ENCODE measurements around the gene ECI1.

The ECI1 gene

GRCh38 chr16:2253293-2253692 lies 1.9 kb upstream of the ECI1 start:
- Histone ChIP-seq H2AK5ac (ENCODE audit: low read depth, low read length) (no peak overlapping the region), H2BK5ac (ENCODE audit: low read length) (no peak overlapping the region), H3K9ac (ENCODE audit: low read depth, low read length, poor library complexity) (no peak overlapping the region), H2BK12ac (ENCODE audit: low read length) (no peak overlapping the region), H3K27ac (replicated peaks; ENCODE audit: low read length) (no peak overlapping the region), H3K23ac (ENCODE audit: low read depth, low read length, poor library complexity) (no peak overlapping the region), H3K4me2 (ENCODE audit: insufficient read depth, low read length, poor library complexity, severe bottlenecking) (no peak overlapping the region), H2BK15ac (ENCODE audit: low read length) (no peak overlapping the region), H2AFZ (ENCODE audit: low read length) (no peak overlapping the region), H4K8ac (ENCODE audit: low read depth, low read length) (no peak overlapping the region), H3K4me3 (ENCODE audit: low read length in 2 of 2) (no peak overlapping the region), H3K4ac (ENCODE audit: low read length) (no peak overlapping the region), H3K79me1 (ENCODE audit: low read depth, low read length) (peaks cover 10% of the 10 kb centered on the region), H3K36me3 (replicated peaks in 1 of 2; ENCODE audit: control insufficient read depth in 2 of 2, insufficient read depth in 2 of 2, low read length in 2 of 2) (peaks cover 46 to 77% of the 10 kb centered on the region in 2 donors), H2BK120ac (ENCODE audit: low read depth, low read length) (no peak overlapping the region), H3K18ac (ENCODE audit: low read length) (no peak overlapping the region), H3K9me3 (replicated peaks in 1 of 2; ENCODE audit: control insufficient read depth in 2 of 2, insufficient read depth in 1 of 2, low read depth in 1 of 2, low read length in 2 of 2) (no peaks in the 10 kb centered on the region), H3K4me1 (ENCODE audit: control insufficient read depth in 2 of 2, insufficient read depth in 1 of 2, low read depth in 1 of 2, low read length in 2 of 2) (peaks cover 9 to 11% of the 10 kb centered on the region in 2 donors), H3K27me3 (ENCODE audit: control insufficient read depth in 3 of 3, insufficient read depth in 3 of 3, low read depth in 1 of 3, low read length in 3 of 3) (no peaks in the 10 kb centered on the region), H4K91ac (ENCODE audit: low read depth, low read length, poor library complexity) (no peak overlapping the region), H3K14ac (ENCODE audit: low read length) (no peak overlapping the region)
- DNase-seq (ENCODE audit: low spot score): no peak
- WGBS, 2 donors (ENCODE audit: extremely low coverage in 2 of 2, insufficient read length in 2 of 2, insufficient replicate concordance in 1 of 2): no CpG with 5 or more reads among the region's 11 CpGs

DNA sequence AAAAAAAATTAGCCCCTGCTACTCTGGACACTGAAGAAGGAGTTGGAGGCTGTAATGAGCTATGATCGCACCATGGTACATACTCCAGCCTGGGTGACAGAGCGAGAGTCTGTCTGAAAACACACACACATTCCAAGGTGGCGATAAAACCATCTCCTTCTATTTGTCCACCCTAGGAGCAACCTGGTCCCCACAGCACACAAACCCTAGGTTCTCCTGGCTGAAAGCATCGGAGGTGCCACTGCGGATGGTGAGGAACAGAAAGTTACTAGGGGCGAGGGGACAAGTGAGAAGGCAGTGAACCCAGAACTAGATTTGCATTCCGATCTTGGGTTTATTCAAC lies 1.4 kb upstream of the ECI1 start:
- no peak overlapping the region for H4K91ac ChIP-seq (ENCODE audit: low read depth, low read length, poor library complexity)
- no CpG with 5 or more reads among the region's 7 CpGs for WGBS, 2 donors (ENCODE audit: extremely low coverage in 2 of 2, insufficient read length in 2 of 2, insufficient replicate concordance in 1 of 2)
- H3K9ac ChIP-seq (ENCODE audit: low read depth, low read length, poor library complexity): no peak overlapping the region
- no peak overlapping the region for H2AFZ ChIP-seq (ENCODE audit: low read length)
- H3K27me3 ChIP-seq (ENCODE audit: control insufficient read depth in 3 of 3, insufficient read depth in 3 of 3, low read depth in 1 of 3, low read length in 3 of 3): no peaks in the 10 kb centered on the region
- H3K23ac ChIP-seq (ENCODE audit: low read depth, low read length, poor library complexity): no peak overlapping the region
- H3K9me3 ChIP-seq (replicated peaks in 1 of 2; ENCODE audit: control insufficient read depth in 2 of 2, insufficient read depth in 1 of 2, low read depth in 1 of 2, low read length in 2 of 2): no peaks in the 10 kb centered on the region
- H3K4me3 ChIP-seq (ENCODE audit: low read length in 2 of 2): no peak overlapping the region
- DNase-seq (ENCODE audit: low spot score): no peak
- peaks cover 9 to 11% of the 10 kb centered on the region in 2 donors for H3K4me1 ChIP-seq (ENCODE audit: control insufficient read depth in 2 of 2, insufficient read depth in 1 of 2, low read depth in 1 of 2, low read length in 2 of 2)
- H2BK15ac ChIP-seq (ENCODE audit: low read length): no peak overlapping the region
- H3K4me2 ChIP-seq (ENCODE audit: insufficient read depth, low read length, poor library complexity, severe bottlenecking): no peak overlapping the region
- H3K18ac ChIP-seq (ENCODE audit: low read length): no peak overlapping the region
- H4K8ac ChIP-seq (ENCODE audit: low read depth, low read length): no peak overlapping the region
- no peak overlapping the region for H3K4ac ChIP-seq (ENCODE audit: low read length)
- no peak overlapping the region for H2BK5ac ChIP-seq (ENCODE audit: low read length)
- H3K14ac ChIP-seq (ENCODE audit: low read length): no peak overlapping the region
- no peak overlapping the region for H2BK120ac ChIP-seq (ENCODE audit: low read depth, low read length)
- no peak overlapping the region for H3K27ac ChIP-seq (replicated peaks; ENCODE audit: low read length)
- peaks cover 9% of the 10 kb centered on the region for H3K79me1 ChIP-seq (ENCODE audit: low read depth, low read length)
- peaks cover 44 to 75% of the 10 kb centered on the region in 2 donors for H3K36me3 ChIP-seq (replicated peaks in 1 of 2; ENCODE audit: control insufficient read depth in 2 of 2, insufficient read depth in 2 of 2, low read length in 2 of 2)
- H2AK5ac ChIP-seq (ENCODE audit: low read depth, low read length): no peak overlapping the region
- no peak overlapping the region for H2BK12ac ChIP-seq (ENCODE audit: low read length)

DNA sequence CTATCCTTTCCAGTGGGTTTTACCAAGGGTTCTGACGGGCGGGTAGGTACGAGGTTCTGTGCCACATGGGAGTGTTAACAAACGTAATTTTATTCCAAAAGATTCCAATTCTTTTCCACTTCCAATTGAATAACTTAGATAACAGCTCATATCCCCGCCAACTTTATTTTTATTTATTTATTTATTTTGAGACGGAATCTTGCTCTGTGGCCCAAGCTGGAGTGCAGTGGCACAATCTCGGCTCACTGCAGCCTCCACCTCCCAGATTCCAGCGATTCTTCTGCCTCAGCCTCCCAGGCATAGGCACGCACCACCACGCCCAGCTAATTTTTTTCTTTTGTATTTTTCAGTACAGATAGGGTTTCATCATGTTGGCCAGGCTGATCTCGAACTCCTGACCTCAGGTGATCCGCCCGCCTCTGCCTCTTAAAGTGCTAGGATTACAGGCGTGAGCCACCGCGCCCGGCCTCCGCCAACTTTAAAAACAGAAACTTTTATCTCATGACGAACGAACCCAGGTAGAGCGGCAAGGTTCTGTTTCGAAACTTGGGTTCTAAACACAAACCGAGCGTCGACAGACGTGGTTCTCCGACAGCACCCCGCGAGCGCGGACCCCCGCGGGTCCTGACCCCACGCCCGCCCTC lies 613 bp downstream of the ECI1 start:
- Histone ChIP-seq H3K18ac (ENCODE audit: low read length) (peak overlapping the region; percentile 93), H2BK5ac (ENCODE audit: low read length) (peak overlapping the region; percentile 95), H3K4me2 (ENCODE audit: insufficient read depth, low read length, poor library complexity, severe bottlenecking) (peak overlapping the region; percentile 66), H3K14ac (ENCODE audit: low read length) (no peak overlapping the region), H2BK120ac (ENCODE audit: low read depth, low read length) (no peak overlapping the region), H2AK5ac (ENCODE audit: low read depth, low read length) (peak overlapping the region; percentile 60), H3K27me3 (ENCODE audit: control insufficient read depth in 3 of 3, insufficient read depth in 3 of 3, low read depth in 1 of 3, low read length in 3 of 3) (no peaks in the 10 kb centered on the region), H3K4ac (ENCODE audit: low read length) (no peak overlapping the region), H3K9me3 (replicated peaks in 1 of 2; ENCODE audit: control insufficient read depth in 2 of 2, insufficient read depth in 1 of 2, low read depth in 1 of 2, low read length in 2 of 2) (no peaks in the 10 kb centered on the region), H3K4me3 (ENCODE audit: low read length in 2 of 2) (peak overlapping the region; percentile 74 to 89), H2BK15ac (ENCODE audit: low read length) (peak overlapping the region; percentile 37), H3K4me1 (ENCODE audit: control insufficient read depth in 2 of 2, insufficient read depth in 1 of 2, low read depth in 1 of 2, low read length in 2 of 2) (peaks cover 9 to 11% of the 10 kb centered on the region in 2 donors), H4K91ac (ENCODE audit: low read depth, low read length, poor library complexity) (no peak overlapping the region), H3K27ac (replicated peaks; ENCODE audit: low read length) (peak overlapping the region; percentile 83), H3K23ac (ENCODE audit: low read depth, low read length, poor library complexity) (peak overlapping the region; percentile 94), H3K79me1 (ENCODE audit: low read depth, low read length) (peaks cover 6% of the 10 kb centered on the region), H3K36me3 (replicated peaks in 1 of 2; ENCODE audit: control insufficient read depth in 2 of 2, insufficient read depth in 2 of 2, low read length in 2 of 2) (peaks cover 34 to 75% of the 10 kb centered on the region in 2 donors), H2AFZ (ENCODE audit: low read length) (peak overlapping the region; percentile 93), H4K8ac (ENCODE audit: low read depth, low read length) (no peak overlapping the region), H2BK12ac (ENCODE audit: low read length) (no peak overlapping the region), H3K9ac (ENCODE audit: low read depth, low read length, poor library complexity) (peak overlapping the region; percentile 81)
- peak; percentile 24 for DNase-seq (ENCODE audit: low spot score)
- WGBS, 2 donors (ENCODE audit: extremely low coverage in 2 of 2, insufficient read length in 2 of 2, insufficient replicate concordance in 1 of 2): no CpG with 5 or more reads among the region's 35 CpGs

GRCh38 chr16:2246301-2246885 lies 5.0 kb downstream of the ECI1 start:
- Histone ChIP-seq H3K14ac (ENCODE audit: low read length) (no peak overlapping the region), H3K4me2 (ENCODE audit: insufficient read depth, low read length, poor library complexity, severe bottlenecking) (no peak overlapping the region), H3K23ac (ENCODE audit: low read depth, low read length, poor library complexity) (no peak overlapping the region), H4K8ac (ENCODE audit: low read depth, low read length) (no peak overlapping the region), H2BK12ac (ENCODE audit: low read length) (no peak overlapping the region), H3K4ac (ENCODE audit: low read length) (no peak overlapping the region), H3K9me3 (replicated peaks in 1 of 2; ENCODE audit: control insufficient read depth in 2 of 2, insufficient read depth in 1 of 2, low read depth in 1 of 2, low read length in 2 of 2) (no peaks in the 10 kb centered on the region), H2BK5ac (ENCODE audit: low read length) (no peak overlapping the region), H3K36me3 (replicated peaks in 1 of 2; ENCODE audit: control insufficient read depth in 2 of 2, insufficient read depth in 2 of 2, low read length in 2 of 2) (peaks cover 45 to 75% of the 10 kb centered on the region in 2 donors), H3K27me3 (ENCODE audit: control insufficient read depth in 3 of 3, insufficient read depth in 3 of 3, low read depth in 1 of 3, low read length in 3 of 3) (no peaks in the 10 kb centered on the region), H2BK15ac (ENCODE audit: low read length) (no peak overlapping the region), H3K9ac (ENCODE audit: low read depth, low read length, poor library complexity) (no peak overlapping the region), H3K27ac (replicated peaks; ENCODE audit: low read length) (no peak overlapping the region), H2AFZ (ENCODE audit: low read length) (no peak overlapping the region), H3K4me3 (ENCODE audit: low read length in 2 of 2) (no peak overlapping the region), H3K79me1 (ENCODE audit: low read depth, low read length) (peaks cover 6% of the 10 kb centered on the region), H2BK120ac (ENCODE audit: low read depth, low read length) (no peak overlapping the region), H4K91ac (ENCODE audit: low read depth, low read length, poor library complexity) (peak overlapping the region; percentile 3), H3K18ac (ENCODE audit: low read length) (no peak overlapping the region), H2AK5ac (ENCODE audit: low read depth, low read length) (no peak overlapping the region), H3K4me1 (ENCODE audit: control insufficient read depth in 2 of 2, insufficient read depth in 1 of 2, low read depth in 1 of 2, low read length in 2 of 2) (peaks cover 4% of the 10 kb centered on the region in 2 donors)
- no CpG with 5 or more reads among the region's 18 CpGs for WGBS, 2 donors (ENCODE audit: extremely low coverage in 2 of 2, insufficient read length in 2 of 2, insufficient replicate concordance in 1 of 2)
- DNase-seq (ENCODE audit: low spot score): no peak

Measured in neuronal stem cell (in vitro differentiated cells).